ENCODE data around the gene MEOX1. TPM values are rescaled to one million over a fixed set of nuclear protein-coding genes. Genes with fewer than 3 reads are reported as not detected.

MEOX1 gene
- total RNA-seq, 1 donor from 2014 or later = not detected

DNA sequence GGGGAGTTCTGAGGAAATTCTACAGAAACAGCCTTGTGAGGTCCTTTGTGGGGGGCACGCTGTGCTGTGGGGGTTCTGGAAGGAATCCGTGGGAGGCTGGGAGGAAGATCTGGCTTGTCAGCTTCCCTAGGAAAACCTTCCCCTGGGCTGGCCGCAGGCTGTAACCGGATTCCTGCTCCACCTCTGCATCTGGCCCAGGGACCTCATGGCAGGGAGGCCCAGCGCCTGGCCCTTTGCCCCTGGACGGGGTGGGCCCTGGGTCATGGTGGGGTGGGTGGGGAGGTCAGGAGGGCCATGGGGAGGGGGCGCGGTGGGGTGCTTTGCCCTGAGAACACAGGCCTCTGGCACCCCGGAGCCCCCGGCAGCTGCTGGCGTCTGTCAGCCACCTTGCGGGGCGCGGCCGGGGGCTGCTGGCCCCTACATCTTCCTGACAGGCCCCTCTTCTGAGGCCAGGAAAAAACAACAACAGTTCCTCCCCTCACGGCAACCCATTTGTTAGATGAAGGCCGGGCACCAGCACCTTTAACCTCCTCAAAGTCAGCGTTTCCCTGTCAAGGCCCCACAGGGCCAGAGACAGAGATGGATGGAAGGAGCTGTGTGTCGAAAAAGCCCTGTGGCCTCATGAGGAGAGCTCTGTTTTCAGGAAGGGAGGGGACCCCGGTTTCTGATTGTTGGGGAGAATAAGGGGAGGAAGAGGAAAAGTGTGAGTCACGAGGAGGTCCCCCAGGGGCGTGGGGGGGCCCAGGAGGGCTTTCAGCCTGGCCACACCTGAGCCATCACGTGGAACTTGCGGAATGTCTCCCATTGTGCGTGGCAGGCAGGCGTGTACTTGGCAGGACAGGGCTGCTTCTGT lies 3.6 kb upstream of the MEOX1 start:
- Mint-ChIP-seq H3K4me1 (ENCODE audit: low read depth, unreplicated experiment) (peaks cover 5% of the 10 kb centered on the region), H3K36me3 (ENCODE audit: unreplicated experiment) (no peaks in the 10 kb centered on the region), H3K27me3 (ENCODE audit: unreplicated experiment) (no peaks in the 10 kb centered on the region), H3K4me3 (ENCODE audit: unreplicated experiment) (no peak overlapping the region), H3K9me3 (ENCODE audit: unreplicated experiment) (no peaks in the 10 kb centered on the region), H3K27ac (ENCODE audit: unreplicated experiment) (no peak overlapping the region)
- DNase-seq = peak; percentile 55
- TF ChIP-seq CTCF (IDR thresholded peaks at IDR 0.05; ENCODE audit: partially characterized antibody, unreplicated experiment) = no peak

DNA sequence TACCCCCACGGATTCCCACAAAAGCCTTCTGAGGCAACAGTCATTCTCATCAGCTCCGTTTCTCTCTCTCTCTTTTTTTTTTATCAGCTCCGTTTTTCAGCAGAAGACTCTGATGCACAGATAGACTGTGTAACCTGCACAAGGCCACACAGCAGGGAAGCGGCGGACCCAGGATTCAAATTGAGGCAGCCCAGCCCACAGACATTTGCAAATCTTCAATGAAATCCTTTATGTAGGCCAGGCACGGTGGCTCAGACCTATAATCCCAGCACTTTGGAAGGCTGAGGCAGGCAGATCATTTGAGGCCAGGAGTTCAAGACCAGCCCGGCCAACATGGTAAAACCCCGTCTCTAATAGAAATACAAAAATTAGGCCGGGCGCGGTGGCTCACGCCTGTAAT lies 2.4 kb upstream of the MEOX1 start:
- Mint-ChIP-seq H3K4me1 (ENCODE audit: low read depth, unreplicated experiment) (peaks cover 5% of the 10 kb centered on the region), H3K27me3 (ENCODE audit: unreplicated experiment) (no peaks in the 10 kb centered on the region), H3K36me3 (ENCODE audit: unreplicated experiment) (no peaks in the 10 kb centered on the region), H3K27ac (ENCODE audit: unreplicated experiment) (no peak overlapping the region), H3K9me3 (ENCODE audit: unreplicated experiment) (no peaks in the 10 kb centered on the region), H3K4me3 (ENCODE audit: unreplicated experiment) (no peak overlapping the region)
- DNase-seq = no peak
- no peak for TF ChIP-seq CTCF (IDR thresholded peaks at IDR 0.05; ENCODE audit: partially characterized antibody, unreplicated experiment)

- H3K36me3 Mint-ChIP-seq (ENCODE audit: unreplicated experiment) = no peaks in the 10 kb centered on the region
- H3K4me3 Mint-ChIP-seq (ENCODE audit: unreplicated experiment) = no peak overlapping the region
- no peaks in the 10 kb centered on the region for H3K27me3 Mint-ChIP-seq (ENCODE audit: unreplicated experiment)
- H3K4me1 Mint-ChIP-seq (ENCODE audit: low read depth, unreplicated experiment) = peaks cover 5% of the 10 kb centered on the region
- no peak for TF ChIP-seq CTCF (IDR thresholded peaks at IDR 0.05; ENCODE audit: partially characterized antibody, unreplicated experiment)
- no peaks in the 10 kb centered on the region for H3K9me3 Mint-ChIP-seq (ENCODE audit: unreplicated experiment)
- DNase-seq = no peak
- no peak overlapping the region for H3K27ac Mint-ChIP-seq (ENCODE audit: unreplicated experiment)
Measured at GRCh38 chr17:43663383-43663782, 1.7 kb upstream of the MEOX1 start.

- H3K9me3 Mint-ChIP-seq (ENCODE audit: unreplicated experiment) = no peaks in the 10 kb centered on the region
- H3K4me1 Mint-ChIP-seq (ENCODE audit: low read depth, unreplicated experiment) = peaks cover 5% of the 10 kb centered on the region
- H3K27ac Mint-ChIP-seq (ENCODE audit: unreplicated experiment) = no peak overlapping the region
- no peaks in the 10 kb centered on the region for H3K27me3 Mint-ChIP-seq (ENCODE audit: unreplicated experiment)
- H3K36me3 Mint-ChIP-seq (ENCODE audit: unreplicated experiment) = no peaks in the 10 kb centered on the region
- TF ChIP-seq CTCF (IDR thresholded peaks at IDR 0.05; ENCODE audit: partially characterized antibody, unreplicated experiment) = no peak
- no peak for DNase-seq
- no peak overlapping the region for H3K4me3 Mint-ChIP-seq (ENCODE audit: unreplicated experiment)
Measured at GRCh38 chr17:43662413-43663141, 855 bp upstream of the MEOX1 start.
